GM19468 (cell line): ENCODE measurements around the gene TMEM88.
A peak's percentile ranks its signal among the peaks of the same experiment; 100 is the strongest.
"Not testable (repeated sequence)": the region's sequence is repeated elsewhere in the genome, so short reads cannot be mapped to it uniquely, and the experiment has no call there.

ENCODE experiments used
- ATAC-seq: cut with Tn5 transposase; IDR thresholded peaks from one replicate; pipeline ENCODE4 v1.9.1; 2021; ENCODE audit warnings: mild to moderate bottlenecking, moderate library complexity, moderate number of reproducible peaks; ENCODE audit not compliant: unreplicated experiment; ENCODE audit errors: extremely low read depth

TMEM88 gene

DNA sequence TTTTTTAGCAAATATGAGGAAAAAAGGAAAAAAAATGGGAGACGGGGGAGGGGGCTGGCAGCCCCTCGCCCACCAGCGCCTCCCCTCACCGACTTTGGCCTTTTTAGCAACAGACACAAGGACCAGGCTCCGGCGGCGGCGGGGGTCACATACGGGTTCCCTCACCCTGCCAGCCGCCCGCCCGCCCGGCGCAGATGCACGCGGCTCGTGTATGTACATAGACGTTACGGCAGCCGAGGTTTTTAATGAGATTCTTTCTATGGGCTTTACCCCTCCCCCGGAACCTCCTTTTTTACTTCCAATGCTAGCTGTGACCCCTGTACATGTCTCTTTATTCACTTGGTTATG, 1.2 kb upstream of the TMEM88 start:
- no peak for ATAC-seq

DNA sequence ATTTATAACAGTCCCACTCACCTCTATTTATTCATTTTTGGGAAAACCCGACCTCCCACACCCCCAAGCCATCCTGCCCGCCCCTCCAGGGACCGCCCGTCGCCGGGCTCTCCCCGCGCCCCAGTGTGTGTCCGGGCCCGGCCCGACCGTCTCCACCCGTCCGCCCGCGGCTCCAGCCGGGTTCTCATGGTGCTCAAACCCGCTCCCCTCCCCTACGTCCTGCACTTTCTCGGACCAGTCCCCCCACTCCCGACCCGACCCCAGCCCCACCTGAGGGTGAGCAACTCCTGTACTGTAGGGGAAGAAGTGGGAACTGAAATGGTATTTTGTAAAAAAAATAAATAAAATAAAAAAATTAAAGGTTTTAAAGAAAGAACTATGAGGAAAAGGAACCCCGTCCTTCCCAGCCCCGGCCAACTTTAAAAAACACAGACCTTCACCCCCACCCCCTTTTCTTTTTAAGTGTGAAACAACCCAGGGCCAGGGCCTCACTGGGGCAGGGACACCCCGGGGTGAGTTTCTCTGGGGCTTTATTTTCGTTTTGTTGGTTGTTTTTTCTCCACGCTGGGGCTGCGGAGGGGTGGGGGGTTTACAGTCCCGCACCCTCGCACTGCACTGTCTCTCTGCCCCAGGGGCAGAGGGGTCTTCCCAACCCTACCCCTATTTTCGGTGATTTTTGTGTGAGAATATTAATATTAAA, 638 bp upstream of the TMEM88 start:
- no peak for ATAC-seq

DNA sequence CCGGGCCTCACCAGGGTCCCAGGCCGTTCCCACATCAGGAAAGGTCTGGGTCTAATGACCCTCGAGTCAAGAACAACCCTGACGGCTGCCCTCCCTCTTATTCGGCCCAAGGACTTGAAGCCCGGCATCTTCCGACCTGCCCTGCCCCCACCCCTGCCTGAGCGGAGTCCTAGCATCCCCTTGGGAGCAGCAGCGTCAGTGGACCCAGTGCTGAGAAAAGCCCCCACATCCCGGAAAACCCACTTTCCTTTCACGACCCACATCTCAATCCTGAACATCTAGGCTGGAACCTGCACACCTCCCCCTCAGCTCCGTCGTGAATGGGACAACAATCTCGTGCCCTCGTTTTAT, 769 bp downstream of the TMEM88 start:
- ATAC-seq, result no peak

DNA sequence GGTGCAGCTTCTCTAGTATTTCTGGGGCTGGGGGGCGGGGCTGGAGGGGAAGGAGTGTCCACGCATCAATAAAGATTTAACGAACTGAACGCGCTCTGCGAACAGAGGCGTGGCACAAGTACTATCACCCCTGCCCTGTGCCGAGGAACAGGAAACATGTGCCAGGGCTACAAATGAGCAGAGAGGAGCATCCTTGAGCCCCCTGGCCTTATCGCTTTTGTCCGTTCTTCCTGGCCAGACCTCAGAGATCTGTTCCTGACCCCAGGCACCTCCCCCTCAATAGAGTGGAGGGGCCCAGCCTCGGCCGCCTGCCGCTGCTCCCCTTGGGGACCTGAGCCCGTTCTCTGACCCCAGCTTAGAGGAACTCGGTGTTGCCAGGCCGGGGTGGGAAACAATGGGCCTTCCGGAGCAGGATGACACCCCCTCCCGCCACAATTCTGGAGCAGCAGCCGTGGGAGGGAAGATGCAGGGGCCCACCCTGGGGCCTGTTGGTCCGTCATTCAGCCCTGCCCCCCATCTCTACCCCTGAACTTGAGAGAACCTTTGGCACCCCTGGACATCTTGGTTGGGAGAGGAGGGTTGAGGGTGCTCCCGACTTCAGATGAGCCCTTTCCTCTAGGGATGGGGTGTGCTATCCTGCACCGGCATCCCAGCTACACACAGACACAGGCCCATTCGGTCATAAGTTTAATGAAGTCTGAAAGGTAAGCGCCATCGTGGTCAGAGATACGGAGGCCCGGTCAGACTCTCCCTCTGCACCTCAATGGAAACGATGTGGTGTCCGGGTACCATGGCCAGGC, 1.3 kb downstream of the TMEM88 start:
- no peak for ATAC-seq

DNA sequence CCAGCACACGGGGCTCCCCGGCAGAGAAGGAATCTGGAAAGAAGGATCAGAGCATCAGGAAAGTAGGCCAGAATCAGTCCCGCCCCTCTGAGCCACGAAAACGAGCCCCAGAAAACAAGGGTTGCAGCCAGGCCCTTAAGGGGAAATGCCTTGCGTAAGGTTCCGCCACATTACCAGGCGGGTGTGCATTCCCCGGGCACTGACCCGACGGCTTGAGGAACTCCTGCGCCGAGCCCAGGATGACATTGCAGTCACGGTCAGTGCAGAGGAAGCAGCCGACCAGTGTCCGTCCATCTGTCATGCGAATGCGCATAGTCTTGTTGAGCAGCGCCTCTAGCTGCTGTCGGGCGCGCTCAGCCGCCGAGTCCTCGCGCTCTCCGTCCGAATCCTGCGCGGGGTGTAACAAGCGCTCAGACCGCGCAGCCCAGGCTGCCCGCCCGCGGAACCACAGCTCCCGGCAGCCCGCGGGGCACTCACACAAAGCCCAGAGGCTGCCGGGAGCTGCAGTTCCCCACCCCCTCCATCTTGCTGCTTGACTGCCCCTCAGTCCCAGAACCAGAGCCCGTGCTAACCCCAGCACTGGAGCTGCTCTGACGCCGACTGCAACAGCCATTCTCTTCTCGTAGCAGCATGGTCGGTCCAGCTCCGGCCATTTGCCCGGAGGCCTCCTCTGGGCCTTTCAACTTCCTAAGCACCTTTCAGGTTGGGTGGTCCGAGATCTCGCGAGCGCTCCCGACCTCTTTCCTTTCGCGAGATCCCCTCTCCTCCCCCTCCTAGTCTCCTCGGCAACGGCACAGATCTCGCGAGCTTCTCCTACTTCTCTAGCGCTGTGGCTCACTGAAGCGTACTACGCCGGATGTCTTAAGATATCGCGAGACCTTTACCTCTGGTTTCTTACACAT, 2.2 kb downstream of the TMEM88 start, which contains the start of gene NAA38:
NAA38 (minus strand) TSS at position 749 of the 902 bp plus-strand sequence; CDS start at position 653, 96 bp downstream.
- ATAC-seq, result peak; percentile 60

DNA sequence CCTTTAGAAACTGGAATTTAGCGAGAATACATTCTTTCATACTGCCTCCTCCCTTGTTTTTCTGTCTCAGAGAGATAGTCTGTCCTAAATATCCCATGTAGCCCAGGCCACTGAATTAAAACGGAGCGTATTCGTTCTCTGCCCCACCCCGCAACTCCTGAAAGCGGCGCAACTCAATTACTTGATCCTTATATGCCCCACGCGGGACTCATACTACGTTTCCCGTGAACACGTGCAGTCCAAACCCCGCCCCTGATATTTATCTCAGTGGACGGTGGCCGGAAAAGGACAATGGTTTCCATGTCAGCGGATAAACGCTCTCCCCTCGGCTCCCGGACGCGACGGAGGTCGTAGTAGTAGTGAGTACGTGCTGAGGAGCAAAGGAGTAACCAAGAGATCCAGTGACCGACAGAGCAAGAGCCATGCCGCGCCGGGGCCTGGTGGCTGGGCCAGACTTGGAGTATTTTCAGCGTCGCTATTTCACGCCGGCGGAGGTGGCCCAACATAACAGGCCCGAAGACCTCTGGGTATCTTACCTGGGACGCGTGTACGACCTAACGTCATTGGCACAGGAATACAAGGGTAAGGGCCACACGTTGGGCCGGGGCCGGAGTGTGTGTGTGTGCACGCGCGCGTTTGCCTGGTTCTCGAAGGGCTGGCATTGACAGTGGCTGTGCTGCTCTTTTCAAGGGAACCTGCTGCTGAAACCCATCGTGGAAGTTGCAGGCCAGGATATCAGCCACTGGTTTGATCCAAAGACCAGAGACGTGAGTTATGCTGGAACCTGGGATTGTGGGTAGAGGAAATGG, 3.1 kb downstream of the TMEM88 start, which contains the start of gene CYB5D1:
CYB5D1 (plus strand) TSS at position 291 of the 809 bp plus-strand sequence; CDS start at position 423, 132 bp downstream.
- ATAC-seq, result peak; percentile 7

DNA sequence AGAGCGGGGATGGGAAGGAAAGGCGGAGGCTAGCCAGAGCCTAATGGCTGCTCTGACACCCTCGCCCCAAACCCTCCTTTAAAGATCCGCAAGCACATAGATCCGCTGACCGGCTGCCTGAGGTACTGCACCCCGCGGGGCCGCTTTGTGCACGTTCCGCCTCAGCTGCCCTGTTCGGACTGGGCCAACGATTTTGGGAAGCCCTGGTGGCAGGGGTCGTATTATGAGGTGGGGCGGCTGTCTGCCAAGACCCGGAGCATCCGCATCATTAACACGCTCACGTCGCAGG, 3.6 kb downstream of the TMEM88 start:
- no peak for ATAC-seq

DNA sequence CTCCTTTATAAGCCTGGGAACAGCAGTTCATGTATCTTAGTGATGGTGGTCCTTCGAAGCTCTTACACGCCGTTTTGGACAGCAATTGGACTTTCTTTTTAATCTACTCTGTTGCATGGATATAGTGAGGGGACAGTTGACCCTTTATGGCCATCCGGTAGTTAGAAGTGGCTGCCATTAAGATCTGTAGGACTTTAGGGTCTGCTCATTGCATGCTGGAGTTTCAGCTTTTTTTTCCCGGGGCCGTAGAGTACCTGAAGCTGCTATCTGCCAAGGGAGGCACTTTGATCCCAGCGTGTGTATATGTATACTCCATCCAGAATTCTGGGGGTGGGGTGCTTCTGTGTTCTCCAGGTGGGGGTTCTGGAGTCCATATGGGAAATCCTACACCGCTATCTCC, 4.2 kb downstream of the TMEM88 start:
- ATAC-seq, result no peak

DNA sequence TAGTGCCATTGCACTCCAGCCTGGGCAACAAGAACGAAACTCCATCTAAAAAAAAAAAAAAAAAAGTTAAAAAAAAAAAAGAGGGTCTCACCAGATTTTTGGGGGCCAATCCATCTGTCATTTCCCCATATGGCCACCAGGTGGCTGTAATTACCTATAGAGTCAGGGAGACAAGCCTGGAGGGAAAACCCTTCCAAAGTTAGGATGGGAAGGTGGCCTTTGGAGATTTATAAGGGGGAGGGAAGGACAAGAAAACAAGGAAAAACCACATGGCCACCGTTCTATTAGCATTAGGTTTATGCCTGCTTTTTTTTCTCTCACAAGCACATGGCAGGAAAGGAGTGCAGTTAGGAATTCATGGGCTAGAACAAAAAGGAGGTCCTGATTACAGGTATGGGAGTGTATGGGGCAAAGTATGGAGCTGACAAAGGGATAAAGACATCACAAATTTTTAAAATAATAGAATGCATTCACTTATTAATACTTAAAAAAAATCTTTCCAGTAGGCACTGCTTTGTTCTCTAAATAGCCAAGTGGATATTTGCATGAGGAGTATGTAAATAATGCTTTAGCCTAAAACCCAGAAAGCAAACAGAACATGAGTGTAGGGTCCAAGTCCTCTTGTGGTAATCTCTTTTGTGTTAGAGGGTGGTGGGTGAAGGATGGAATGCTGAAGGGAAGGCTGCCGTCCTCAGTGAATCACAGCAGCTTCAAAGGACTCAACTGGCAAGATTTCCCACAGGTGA, 8.0 kb downstream of the TMEM88 start:
- ATAC-seq, result no peak

DNA sequence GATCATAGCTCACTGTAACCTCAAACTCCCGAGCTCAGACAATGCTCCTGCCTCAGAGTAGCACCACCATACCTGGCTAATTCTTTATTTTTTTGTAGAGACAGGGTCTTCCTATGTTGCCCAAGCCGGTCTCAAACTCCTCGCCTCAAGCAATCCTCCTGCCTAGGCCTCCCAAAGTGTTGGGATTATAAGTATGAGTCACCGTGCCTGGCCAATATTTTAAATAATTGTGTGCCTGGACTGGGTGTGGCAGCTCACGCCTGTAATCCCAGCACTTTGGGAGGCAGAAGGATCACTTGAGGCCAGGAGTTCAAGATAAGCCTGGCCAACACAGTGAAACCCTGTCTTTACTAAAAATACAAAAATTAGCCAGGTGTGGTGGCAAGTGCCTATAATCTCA, 9.5 kb downstream of the TMEM88 start:
- ATAC-seq, result not testable (repeated sequence)

DNA sequence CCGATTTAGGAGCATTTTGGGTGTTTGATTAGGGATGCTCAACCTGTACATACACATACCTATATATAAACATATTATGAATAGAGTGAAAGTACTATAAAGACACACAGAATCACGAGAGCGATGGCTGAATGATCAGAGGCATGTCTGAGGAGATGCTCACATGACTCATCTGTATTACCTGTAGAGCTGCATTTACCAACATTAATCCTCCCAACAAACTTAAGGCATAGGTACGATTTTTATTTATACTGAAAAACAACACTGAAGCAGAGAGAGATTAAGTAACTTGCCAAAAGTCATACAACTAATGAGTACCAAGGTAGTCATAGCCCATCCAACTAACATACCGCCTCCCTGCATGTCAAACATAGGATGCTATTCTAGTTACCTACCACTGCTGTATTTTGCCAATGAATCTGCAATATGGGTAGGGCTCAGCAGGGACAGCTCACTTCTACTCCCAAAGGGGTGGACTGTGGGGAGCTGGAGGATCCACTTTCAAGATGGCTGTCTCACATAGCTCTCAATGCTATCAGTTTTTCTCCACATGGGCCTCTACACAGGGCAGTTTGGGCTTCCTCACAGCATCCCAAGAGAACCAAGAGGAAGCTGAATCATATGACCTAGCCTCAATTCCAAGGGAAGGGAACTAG, 10.3 kb downstream of the TMEM88 start:
- no peak for ATAC-seq

DNA sequence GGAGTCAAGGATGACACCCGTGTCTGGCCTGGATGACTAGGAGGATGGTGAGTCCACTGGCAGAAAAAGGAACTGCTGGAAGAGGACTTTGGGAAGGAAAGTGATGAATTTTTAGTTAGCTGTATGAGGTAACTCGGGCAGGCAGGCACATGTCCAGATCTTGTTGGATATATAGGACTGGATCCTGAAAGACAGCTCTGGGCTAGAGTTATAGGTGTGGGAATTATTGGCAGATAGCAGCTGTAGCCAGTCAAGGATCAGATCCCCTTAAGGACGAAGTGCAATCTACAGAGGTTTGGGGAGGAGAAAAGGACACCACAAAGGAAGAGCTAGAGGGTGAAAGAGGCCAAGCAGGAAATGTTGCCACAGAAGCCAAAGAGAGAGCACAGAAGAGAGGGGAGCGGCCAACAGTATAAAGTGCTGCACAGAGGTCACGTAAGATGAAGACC, 13.0 kb downstream of the TMEM88 start:
- no peak for ATAC-seq

DNA sequence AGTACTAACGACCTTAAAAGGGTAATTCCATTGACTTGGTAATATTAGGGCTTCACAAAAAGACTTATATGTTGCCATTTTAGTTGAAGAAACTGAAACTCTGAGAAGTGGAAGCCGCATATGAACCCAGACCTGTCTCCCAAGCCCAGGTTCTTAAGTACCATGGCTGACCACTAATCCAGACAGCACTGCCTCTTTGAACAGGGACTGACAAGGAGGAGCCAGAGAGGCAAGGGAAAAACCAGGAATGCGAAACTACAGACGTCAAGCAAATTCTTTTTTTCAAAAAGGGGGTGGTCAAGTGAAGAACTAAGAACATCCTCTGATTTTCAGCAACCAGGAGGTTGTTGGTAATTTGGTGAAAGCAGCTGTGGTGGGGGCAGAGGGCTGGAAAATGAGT, 18.2 kb downstream of the TMEM88 start:
- no peak for ATAC-seq

DNA sequence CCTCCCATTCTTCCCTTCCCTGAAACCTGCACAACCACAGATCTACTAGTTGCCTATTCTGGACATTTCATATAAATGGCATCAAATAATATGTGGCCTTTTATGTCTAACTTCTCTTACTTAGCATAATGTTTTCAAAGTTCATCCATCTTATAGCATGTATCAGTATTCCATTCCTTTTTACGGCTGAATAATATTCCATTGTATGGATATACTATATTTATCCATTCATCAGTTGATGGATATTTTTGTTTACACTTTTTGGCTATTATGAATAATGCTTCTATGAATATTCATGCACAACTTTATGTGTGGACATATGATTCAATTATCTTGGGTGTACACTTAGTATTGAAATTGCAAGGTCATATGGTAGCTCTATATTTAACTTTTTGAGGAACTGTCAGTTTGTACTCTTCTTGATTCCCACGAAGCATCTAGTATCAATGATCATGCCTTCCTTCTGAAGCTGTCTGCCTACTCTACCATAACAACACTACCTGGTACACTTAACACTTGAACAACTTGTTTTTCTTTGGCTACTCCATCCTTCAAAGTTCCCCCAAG, 21.0 kb downstream of the TMEM88 start:
- ATAC-seq, result no peak

DNA sequence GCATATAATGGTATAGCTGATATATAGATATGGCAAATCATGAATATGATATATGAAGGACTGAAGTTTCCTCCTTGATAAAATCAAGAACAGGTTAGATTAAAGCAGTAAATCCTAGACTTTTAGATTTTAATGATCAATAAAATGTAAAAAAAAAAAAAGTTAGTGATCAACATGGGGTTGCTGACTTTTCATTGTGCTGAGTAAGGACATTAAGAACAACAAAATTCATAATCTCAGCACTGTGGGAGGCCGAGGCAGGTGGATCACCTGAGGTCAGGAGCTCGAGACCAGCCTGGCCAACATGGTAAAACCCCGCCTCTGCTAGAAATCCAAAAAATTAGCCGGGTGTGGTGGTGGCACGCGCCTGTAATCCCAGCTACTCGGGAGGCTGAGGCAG, 23.4 kb downstream of the TMEM88 start:
- ATAC-seq, result no peak

DNA sequence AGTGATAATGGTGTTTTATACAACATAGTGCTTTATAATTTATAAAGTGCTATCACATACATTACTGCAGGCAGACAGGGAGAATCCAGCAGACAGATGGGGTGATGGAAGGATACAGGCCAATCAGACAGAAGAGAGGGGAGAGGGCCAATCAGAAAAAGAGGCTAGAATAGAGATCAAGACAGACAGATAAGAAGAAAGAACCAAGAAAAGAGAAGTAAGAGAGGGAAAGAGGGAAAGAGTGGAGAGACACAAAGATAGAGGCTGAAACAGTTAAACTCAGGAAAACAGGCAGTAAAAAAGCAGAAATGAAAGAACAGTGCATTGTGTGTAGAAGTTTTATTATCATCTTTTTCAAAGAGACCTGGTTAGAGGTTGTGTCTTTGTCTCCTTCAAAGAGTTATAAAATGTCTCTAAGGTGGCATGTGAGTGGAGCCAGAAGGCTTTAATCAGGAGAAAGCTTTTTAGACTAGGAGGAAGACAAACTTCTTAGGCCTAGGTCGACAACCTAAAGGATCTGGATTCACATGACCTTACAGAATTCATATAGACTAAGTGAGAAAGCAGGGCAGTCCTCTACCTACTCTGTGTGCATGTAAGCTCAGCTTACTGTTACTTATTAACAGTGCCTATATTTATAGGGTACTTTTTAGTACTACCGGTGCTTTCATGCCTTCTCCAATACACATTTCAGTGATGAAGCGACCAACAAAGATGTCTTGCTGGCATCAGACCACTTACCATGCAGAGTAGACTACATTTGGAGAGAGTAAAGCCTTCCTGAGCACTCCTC, 25.4 kb downstream of the TMEM88 start:
- ATAC-seq, result no peak

DNA sequence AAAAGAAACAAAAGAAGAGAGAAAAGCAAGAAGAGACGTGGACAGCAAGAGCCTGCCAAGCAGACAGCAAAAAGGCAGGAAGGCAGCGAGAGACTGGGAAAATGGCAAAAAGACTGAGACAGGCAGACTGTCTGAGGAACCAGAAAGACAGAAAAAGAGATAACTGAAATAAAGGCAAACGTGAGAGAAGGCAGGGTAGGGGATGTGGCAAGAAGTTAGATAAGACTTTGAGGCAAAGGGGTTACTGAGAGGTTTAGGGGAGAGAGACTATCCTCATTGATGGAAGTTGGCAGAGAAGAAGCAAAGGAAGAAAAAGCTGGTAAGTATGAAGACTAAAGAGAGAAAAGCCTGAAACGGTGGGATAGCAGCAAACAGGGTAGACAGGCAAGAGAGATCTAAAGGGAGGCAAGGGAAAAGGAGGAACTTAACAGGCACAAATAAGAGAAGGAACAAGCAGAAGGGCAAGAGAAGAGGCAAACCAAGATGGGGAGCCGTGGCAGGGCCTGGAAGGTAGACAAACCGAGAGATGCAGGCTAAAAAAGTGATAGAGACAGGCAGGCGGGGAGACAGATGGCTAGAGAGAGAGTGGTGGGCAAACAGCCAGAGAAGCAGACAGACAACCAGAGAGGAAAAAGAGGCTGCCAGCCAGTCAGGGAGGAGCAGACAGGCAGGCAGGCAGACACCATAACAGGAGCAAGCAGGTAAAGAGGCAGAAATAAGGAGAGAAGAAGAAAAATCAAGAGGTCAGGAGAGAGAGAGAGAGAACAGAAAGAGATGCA, 26.6 kb downstream of the TMEM88 start:
- ATAC-seq, result no peak
